Esophagus squamous epithelium (tissue), 5 donors: Measurements from ENCODE around the gene GPR137C. TPM values are rescaled to one million over a fixed set of nuclear protein-coding genes. Genes with fewer than 3 reads are reported as not detected.

ENCODE experiments used
- DNase-seq: peaks from one replicate; lab custom pipeline; 2025; lab: John Stamatoyannopoulos, UW
- H3K27ac ChIP-seq, 4 donors: fragments of 200-600 bp; sonication (generic); one replicate each; pipeline ENCODE4 v1.5.1; 2016 to 2019; ENCODE audit warnings: mild to moderate bottlenecking in 1 of 4
- H3K27me3 ChIP-seq, 4 donors: fragments of 200-600 bp; sonication (generic); 1 replicate in 3 of 4; 2 replicates in 1 of 4; pipeline versions ENCODE4 v1.5.1 to v1.6.0; 2017 to 2021; ENCODE audit warnings: antibody characterized with exemption in 1 of 4
- H3K36me3 ChIP-seq, 3 donors: fragments of 200-600 bp; sonication (generic); one replicate each; pipeline ENCODE4 v1.5.1; 2016 to 2019
- H3K4me1 ChIP-seq, 3 donors: fragments of 200-600 bp; sonication (generic); one replicate each; pipeline ENCODE4 v1.5.1; 2017 to 2019
- H3K4me3 ChIP-seq, 4 donors: fragments of 200-600 bp; sonication (generic); 1 replicate in 3 of 4; 2 replicates in 1 of 4; pipeline ENCODE4 v1.5.1; 2016 to 2019; ENCODE audit warnings: mild to moderate bottlenecking in 2 of 4, moderate library complexity in 1 of 4
- H3K9me3 ChIP-seq, 3 donors: fragments of 200-600 bp; sonication (generic); one replicate each; pipeline ENCODE4 v1.5.1; 2016 to 2019
- CTCF ChIP-seq, 6 experiments: fragments of 450-650 bp in 4 of 6; fragments of 200-600 bp in 2 of 6; sonication (generic) in 2 of 6; IDR thresholded peaks; one replicate each; pipeline ENCODE4 v1.5.1; 2016 to 2019; ENCODE audit warnings: antibody characterized with exemption in 6 of 6, mild to moderate bottlenecking in 4 of 6, moderate library complexity in 4 of 6
- POLR2A ChIP-seq, 4 donors: fragments of 450-650 bp; IDR thresholded peaks; one replicate each; pipeline ENCODE4 v1.6.1; 2017; ENCODE audit warnings: antibody characterized with exemption in 4 of 4, mild to moderate bottlenecking in 4 of 4, moderate library complexity in 3 of 4
- WGBS, 2 donors: methylation state at CpG; one replicate each; pipeline ENCODE4 v1.1.5; 2018; 5-methylcytosine and 5-hydroxymethylcytosine counted together
- intact Hi-C: fragments of 100-400 bp; cut with DNase I; formaldehyde crosslinking; loops from one replicate; pipeline ENCODE4 v1.15.0; 2022
- total RNA-seq, 4 donors: library from RNA; depleted of rRNA; stranded (reverse); fragments of >200 nt; gene quantifications; one replicate each; pipeline ENCODE4 v1.1.0, GENCODE V29; 2016
- donor health status: DM: yes; HTN: yes; CAD: no.

Gene GPR137C
- total RNA-seq, 4 donors from 2014 or later, result 0.21 to 0.95 (median 0.35) TPM

GRCh38 chr14:52678591-52678990, 126.0 kb downstream of the GPR137C start:
- intact Hi-C loops, result no loop called here
- WGBS, 2 donors, result 88 to 96% methylated on average over 2 of the region's 2 CpGs
- DNase-seq, result no peak
- no peaks in the 10 kb centered on the region for H3K4me1 ChIP-seq
- TF ChIP-seq CTCF (IDR thresholded peaks at IDR 0.05) (peak in 1 of 6 experiments; percentile 47), POLR2A (IDR thresholded peaks at IDR 0.05) (no peak)
- H3K27me3 ChIP-seq, result no peaks in the 10 kb centered on the region
- H3K4me3 ChIP-seq, result no peak overlapping the region
- no peak overlapping the region for H3K27ac ChIP-seq
- no peaks in the 10 kb centered on the region for H3K9me3 ChIP-seq
- peaks cover 0 to 89% (median 10%) of the 10 kb centered on the region in 3 donors for H3K36me3 ChIP-seq

GRCh38 chr14:52683985-52684520, 131.4 kb downstream of the GPR137C start:
- Histone ChIP-seq H3K9me3 (no peaks in the 10 kb centered on the region), H3K27ac (no peak overlapping the region), H3K27me3 (no peaks in the 10 kb centered on the region), H3K4me3 (no peak overlapping the region), H3K4me1 (peaks cover 3 to 30% (median 4%) of the 10 kb centered on the region in 3 donors), H3K36me3 (peaks cover 0 to 35% (median 10%) of the 10 kb centered on the region in 3 donors)
- 68 to 79% methylated on average over 2 of the region's 2 CpGs for WGBS, 2 donors
- DNase-seq, result no peak
- intact Hi-C loops, result no loop called here
- TF ChIP-seq CTCF (IDR thresholded peaks at IDR 0.05), result no peak
- no peak for TF ChIP-seq POLR2A (IDR thresholded peaks at IDR 0.05)

GRCh38 chr14:52686176-52686575, 133.5 kb downstream of the GPR137C start:
- H3K9me3 ChIP-seq, result no peaks in the 10 kb centered on the region
- H3K27me3 ChIP-seq, result no peaks in the 10 kb centered on the region
- WGBS, 2 donors, result 60 to 67% methylated on average over 1 of the region's 1 CpG
- peaks cover 3 to 47% (median 7%) of the 10 kb centered on the region in 3 donors for H3K4me1 ChIP-seq
- H3K4me3 ChIP-seq, result no peak overlapping the region
- TF ChIP-seq CTCF (IDR thresholded peaks at IDR 0.05), result no peak
- no peak for TF ChIP-seq POLR2A (IDR thresholded peaks at IDR 0.05)
- H3K27ac ChIP-seq, result no peak overlapping the region
- no peak for DNase-seq
- H3K36me3 ChIP-seq, result peaks cover 0 to 18% (median 8%) of the 10 kb centered on the region in 3 donors
- intact Hi-C loops, result no loop called here

Other genes starting within 250 kb of the GPR137C start
- gene PTGER2, start 238.5 kb upstream of the GPR137C start, total RNA-seq, result 1 to 10 TPM in 2 of 4 donors, under 1 TPM in 1, not detected in 1; 0.31 to 2.5 (median 1.1) TPM
- 1 to 10 TPM; 1.5 to 6.1 (median 4.3) TPM for gene TXNDC16, start 331 bp upstream of the GPR137C start, total RNA-seq
- gene ERO1A, start 142.7 kb downstream of the GPR137C start, total RNA-seq, result 1,000 to 10,000 TPM in 1 of 4 donors, 100 to 1,000 TPM in 3; 172 to 1,512 (median 404) TPM
- 100 to 1,000 TPM in 1 of 4 donors, 10 to 100 TPM in 3; 75.5 to 147 (median 82.9) TPM for gene PSMC6, start 154.4 kb downstream of the GPR137C start, total RNA-seq
- 10 to 100 TPM in 3 of 4 donors, 1 to 10 TPM in 1; 9.7 to 19.7 (median 15.6) TPM for gene STYX, start 177.3 kb downstream of the GPR137C start, total RNA-seq
- gene GNPNAT1, start 238.8 kb downstream of the GPR137C start, total RNA-seq, result 10 to 100 TPM in 3 of 4 donors, 1 to 10 TPM in 1; 9.4 to 27.3 (median 15.0) TPM